GM23338 (cell line): ENCODE measurements around the gene LUC7L.

Experiments
- CREB1 ChIP-seq: fragments of 250-450 bp; sonication (Bioruptor Pico); IDR thresholded peaks from 2 replicates; pipeline ENCODE4 v1.5.0; 2020; ENCODE audit warnings: low read depth, mild to moderate bottlenecking, moderate library complexity
- CTCF ChIP-seq, 2 experiments: fragments of 200-600 bp in 1 of 2; sonication (generic) in 1 of 2; conservative IDR thresholded peaks; 2 replicates each; pipeline versions ENCODE4 v1.5.1 to v1.6.1; 2016 to 2017; ENCODE audit warnings: antibody characterized with exemption in 2 of 2, low read depth in 2 of 2, mild to moderate bottlenecking in 2 of 2, moderate library complexity in 1 of 2
- ETS1 ChIP-seq: IDR thresholded peaks from 2 replicates; pipeline ENCODE4 v1.6.1; 2016; ENCODE audit warnings: antibody characterized with exemption
- EZH2 ChIP-seq: fragments of 200-600 bp; sonication (generic); IDR thresholded peaks from one replicate; pipeline ENCODE4 v1.8.0; 2017; ENCODE audit warnings: antibody characterized with exemption, mild to moderate bottlenecking, low read depth; ENCODE audit not compliant: unreplicated experiment
- EZH2phosphoT487 ChIP-seq: fragments of 200-600 bp; sonication (generic); IDR thresholded peaks from one replicate; pipeline ENCODE4 v1.8.1; 2018; ENCODE audit warnings: antibody characterized with exemption; ENCODE audit not compliant: unreplicated experiment
- JUNB ChIP-seq: IDR thresholded peaks from one replicate; pipeline ENCODE4 v1.6.1; 2016; ENCODE audit warnings: antibody characterized with exemption; ENCODE audit not compliant: unreplicated experiment
- POLR2AphosphoS5 ChIP-seq: IDR thresholded peaks from 2 replicates; pipeline ENCODE4 v1.6.1; 2016; ENCODE audit warnings: antibody characterized with exemption, low read depth
- REST ChIP-seq: IDR thresholded peaks from one replicate; pipeline ENCODE4 v1.6.1; 2018; ENCODE audit warnings: antibody characterized with exemption; ENCODE audit not compliant: unreplicated experiment
- STAT1 ChIP-seq: IDR thresholded peaks from one replicate; pipeline ENCODE4 v1.6.1; 2016; ENCODE audit warnings: antibody characterized with exemption; ENCODE audit not compliant: unreplicated experiment
- ZNF331 ChIP-seq: fragments of 250-450 bp; sonication (Bioruptor Pico); IDR thresholded peaks from 2 replicates; pipeline ENCODE4 v1.5.0; 2020; ENCODE audit warnings: low read depth, mild to moderate bottlenecking, moderate library complexity
- ZNF462 ChIP-seq: fragments of 250-450 bp; sonication (Bioruptor Pico); IDR thresholded peaks from 2 replicates; pipeline ENCODE4 v1.5.0; 2020; ENCODE audit warnings: mild to moderate bottlenecking, moderate library complexity

GRCh38 chr16:253833-254232, 24.6 kb upstream of the LUC7L start:
- TF ChIP-seq CTCF (conservative IDR thresholded peaks at IDR 0.05; ENCODE audit: low read depth in 2 of 2) (no peak), POLR2AphosphoS5 (no peak), EZH2phosphoT487 (no peak), EZH2 (no peak), JUNB (no peak), REST (no peak), ZNF462 (CRISPR knock-in tag) (no peak), CREB1 (CRISPR knock-in tag) (no peak), ETS1 (no peak), ZNF331 (CRISPR knock-in tag) (no peak), STAT1 (no peak)
